HepG2 (cell line): ENCODE results near the gene CCDC154. TPM values are rescaled to one million over a fixed set of nuclear protein-coding genes. Genes with fewer than 3 reads are reported as not detected.
A peak's percentile ranks its signal among the peaks of the same experiment; 100 is the strongest.

Source experiments
- ERF ChIP-seq: IDR thresholded peaks from 2 replicates; pipeline ENCODE4 v1.6.1; 2018; ENCODE audit warnings: missing biosample characterization, missing genetic modification reagents
- HIVEP1 ChIP-seq: sonication (generic); formaldehyde crosslinking; IDR thresholded peaks from 2 replicates; pipeline ENCODE4 v1.4.0; 2020; ENCODE audit warnings: mild to moderate bottlenecking, missing genetic modification reagents
- HNRNPL ChIP-seq: fragments of 200-400 bp; formaldehyde crosslinking; IDR thresholded peaks from 2 replicates; pipeline ENCODE4 v1.6.1; 2017; ENCODE audit warnings: mild to moderate bottlenecking, low read depth, low read length
- MAF1 ChIP-seq: sonication (generic); formaldehyde crosslinking; IDR thresholded peaks from 2 replicates; pipeline ENCODE4 v1.5.0; 2020; ENCODE audit warnings: missing genetic modification reagents, borderline replicate concordance
- NBN ChIP-seq: fragments of 450-650 bp; conservative IDR thresholded peaks from 2 replicates; pipeline ENCODE4 v1.6.1; 2017
- NFYC ChIP-seq: IDR thresholded peaks from 2 replicates; pipeline ENCODE4 v1.6.1; 2016; ENCODE audit warnings: missing genetic modification reagents, missing compliant biosample characterization
- PATZ1 ChIP-seq: sonication (generic); formaldehyde crosslinking; IDR thresholded peaks from 2 replicates; pipeline ENCODE4 v1.4.0; 2020; ENCODE audit warnings: missing genetic modification reagents
- PTBP1 ChIP-seq: fragments of 200-400 bp; formaldehyde crosslinking; IDR thresholded peaks from 2 replicates; pipeline ENCODE4 v1.6.1; 2018; ENCODE audit warnings: low read length, low read depth; ENCODE audit not compliant: poor library complexity, severe bottlenecking
- RXRA ChIP-seq: sonication (generic); formaldehyde crosslinking; IDR thresholded peaks from 2 replicates; pipeline ENCODE4 v1.5.1; 2020; ENCODE audit warnings: missing genetic modification reagents
- SOX6 ChIP-seq, 2 experiments: fragments of 450-650 bp in 1 of 2; sonication (generic) in 1 of 2; formaldehyde crosslinking in 1 of 2; IDR thresholded peaks; 2 replicates each; pipeline versions ENCODE4 v1.4.0 to v1.6.1; 2017 to 2020; ENCODE audit warnings: antibody characterized with exemption in 1 of 2, mild to moderate bottlenecking in 1 of 2, missing genetic modification reagents in 1 of 2
- ZBTB38 ChIP-seq: sonication (generic); formaldehyde crosslinking; IDR thresholded peaks from 2 replicates; pipeline ENCODE4 v1.5.1; 2020; ENCODE audit warnings: mild to moderate bottlenecking, missing genetic modification reagents
- ZFX ChIP-seq: sonication (generic); formaldehyde crosslinking; IDR thresholded peaks from 2 replicates; pipeline ENCODE4 v1.4.0; 2020; ENCODE audit warnings: mild to moderate bottlenecking, low read depth, missing genetic modification reagents, moderate library complexity
- ZKSCAN5 ChIP-seq: sonication (generic); formaldehyde crosslinking; IDR thresholded peaks from 2 replicates; pipeline ENCODE4 v1.5.1; 2020; ENCODE audit warnings: mild to moderate bottlenecking, missing genetic modification reagents
- ZMAT3 ChIP-seq: sonication (generic); formaldehyde crosslinking; conservative IDR thresholded peaks from 2 replicates; pipeline ENCODE4 v1.7.0; 2021; ENCODE audit warnings: missing genetic modification reagents
- ZNF12 ChIP-seq: sonication (generic); formaldehyde crosslinking; IDR thresholded peaks from 2 replicates; pipeline ENCODE4 v1.5.0; 2020; ENCODE audit warnings: missing genetic modification reagents
- ZNF143 ChIP-seq: sonication (generic); formaldehyde crosslinking; IDR thresholded peaks from 2 replicates; pipeline ENCODE4 v1.4.0; 2020; ENCODE audit warnings: missing genetic modification reagents
- ZNF496 ChIP-seq: sonication (generic); formaldehyde crosslinking; IDR thresholded peaks from 2 replicates; pipeline ENCODE4 v1.8.1; 2023; ENCODE audit warnings: mild to moderate bottlenecking, moderate library complexity, missing genetic modification reagents; ENCODE audit not compliant: insufficient replicate concordance
- ZNF543 ChIP-seq: sonication (generic); formaldehyde crosslinking; IDR thresholded peaks from 2 replicates; pipeline ENCODE4 v1.4.0; 2020; ENCODE audit warnings: mild to moderate bottlenecking, missing genetic modification reagents
- ZNF574 ChIP-seq: sonication (generic); formaldehyde crosslinking; IDR thresholded peaks from 2 replicates; pipeline ENCODE4 v1.4.0; 2020; ENCODE audit warnings: missing genetic modification reagents
- ZNF782 ChIP-seq: sonication (generic); formaldehyde crosslinking; IDR thresholded peaks from 2 replicates; pipeline ENCODE4 v1.4.0; 2020; ENCODE audit warnings: missing genetic modification reagents, mild to moderate bottlenecking, borderline replicate concordance
- ZNF784 ChIP-seq: sonication (generic); formaldehyde crosslinking; IDR thresholded peaks from 2 replicates; pipeline ENCODE4 v1.5.1; 2020; ENCODE audit warnings: missing genetic modification reagents, mild to moderate bottlenecking, borderline replicate concordance
- ZSCAN25 ChIP-seq: sonication (generic); formaldehyde crosslinking; IDR thresholded peaks from 2 replicates; pipeline ENCODE4 v1.8.0; 2022; ENCODE audit warnings: mild to moderate bottlenecking, missing genetic modification reagents
- polyA plus RNA-seq, 8 experiments: library from polyadenylated mRNA; depleted of rRNA in 3 of 8; stranded (reverse) in 7 of 8; unstranded in 1 of 8; fragments of >200 nt; fragmentation: Illumina TruSeq in 4 of 8; extraction: Trizol in 4 of 8; gene quantifications; 2 replicates each; pipeline versions ENCODE4 v1.2.1 to v1.2.3, GENCODE V29; 2011 to 2016; ENCODE audit warnings: low read depth in 4 of 8, missing spikeins in 1 of 8, mixed read lengths in 1 of 8; ENCODE audit not compliant: insufficient read depth in 1 of 8
- total RNA-seq, 5 experiments: library from RNA; depleted of rRNA; stranded (reverse); fragments of >200 nt; fragmentation: Illumina TruSeq; extraction: Trizol; gene quantifications; 2 replicates each; pipeline ENCODE4 v1.2.3, GENCODE V29; 2016; ENCODE audit warnings: low read depth in 1 of 5
- TF ChIP-seq, protein P1 (sequence below): sonication (generic); formaldehyde crosslinking; IDR thresholded peaks from 2 replicates; pipeline ENCODE4 v1.4.0; 2020; ENCODE audit warnings: missing genetic modification reagents
- TF ChIP-seq, protein P2 (sequence below): sonication (generic); formaldehyde crosslinking; IDR thresholded peaks from 2 replicates; pipeline ENCODE4 v1.4.0; 2020; ENCODE audit warnings: mild to moderate bottlenecking, missing genetic modification reagents

The CCDC154 gene
- total and polyA plus RNA-seq, 2 of the 13 experiments (the other 11 are each of a cell fraction or from before 2014, with no cell fraction given): 0.92 to 1.5 TPM

- TF ChIP-seq, protein P1, sequence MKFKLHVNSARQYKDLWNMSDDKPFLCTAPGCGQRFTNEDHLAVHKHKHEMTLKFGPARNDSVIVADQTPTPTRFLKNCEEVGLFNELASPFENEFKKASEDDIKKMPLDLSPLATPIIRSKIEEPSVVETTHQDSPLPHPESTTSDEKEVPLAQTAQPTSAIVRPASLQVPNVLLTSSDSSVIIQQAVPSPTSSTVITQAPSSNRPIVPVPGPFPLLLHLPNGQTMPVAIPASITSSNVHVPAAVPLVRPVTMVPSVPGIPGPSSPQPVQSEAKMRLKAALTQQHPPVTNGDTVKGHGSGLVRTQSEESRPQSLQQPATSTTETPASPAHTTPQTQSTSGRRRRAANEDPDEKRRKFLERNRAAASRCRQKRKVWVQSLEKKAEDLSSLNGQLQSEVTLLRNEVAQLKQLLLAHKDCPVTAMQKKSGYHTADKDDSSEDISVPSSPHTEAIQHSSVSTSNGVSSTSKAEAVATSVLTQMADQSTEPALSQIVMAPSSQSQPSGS (CRISPR knock-in tag): no peak
- TF ChIP-seq ZSCAN25 (CRISPR knock-in tag) (peak; percentile 70; the same call in 1 of the 2 replicates), SOX6 (IDR thresholded peaks at IDR 0.05) (no peak), SOX6 (CRISPR knock-in tag; IDR thresholded peaks at IDR 0.05) (no peak), RXRA (CRISPR knock-in tag) (no peak), ZNF12 (CRISPR knock-in tag) (no peak), ZNF782 (no peak), ZNF784 (no peak), NBN (no peak), ZMAT3 (CRISPR knock-in tag) (no peak), ZNF543 (no peak), ZKSCAN5 (CRISPR knock-in tag) (0 out of 2 replicates have a peak, but pooled peaks have one; percentile 14), ZNF143 (CRISPR knock-in tag) (no peak), HNRNPL (0 out of 2 replicates have a peak, but pooled peaks have one; percentile 40), MAF1 (no peak), HIVEP1 (CRISPR knock-in tag) (no peak), ZNF496 (no peak), NFYC (no peak), ZBTB38 (CRISPR knock-in tag) (peak; percentile 24; the same call in 1 of the 2 replicates), ZNF574 (CRISPR knock-in tag) (0 out of 2 replicates have a peak, but pooled peaks have one; percentile 16), PTBP1 (no peak), ERF (no peak), ZFX (peak; percentile 67), PATZ1 (peak; percentile 3; the same call in 1 of the 2 replicates)
- TF ChIP-seq, protein P2, sequence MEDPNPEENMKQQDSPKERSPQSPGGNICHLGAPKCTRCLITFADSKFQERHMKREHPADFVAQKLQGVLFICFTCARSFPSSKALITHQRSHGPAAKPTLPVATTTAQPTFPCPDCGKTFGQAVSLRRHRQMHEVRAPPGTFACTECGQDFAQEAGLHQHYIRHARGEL: no peak
Measured at GRCh38 chr16:1439058-1439698, 5.2 kb downstream of the CCDC154 start (continued).
